NCI-H446 treated with DMSO at 0.1 percent for 48 hours (cell line): ENCODE results near the gene LTBP1.
A peak's percentile ranks its signal among the peaks of the same experiment; 100 is the strongest.
"Not testable (repeated sequence)": the region's sequence is repeated elsewhere in the genome, so short reads cannot be mapped to it uniquely, and the experiment has no call there.

Experiments used
- DNase-seq: peaks from one replicate; lab custom pipeline; 2025; lab: John Stamatoyannopoulos, UW

LTBP1 gene

DNA sequence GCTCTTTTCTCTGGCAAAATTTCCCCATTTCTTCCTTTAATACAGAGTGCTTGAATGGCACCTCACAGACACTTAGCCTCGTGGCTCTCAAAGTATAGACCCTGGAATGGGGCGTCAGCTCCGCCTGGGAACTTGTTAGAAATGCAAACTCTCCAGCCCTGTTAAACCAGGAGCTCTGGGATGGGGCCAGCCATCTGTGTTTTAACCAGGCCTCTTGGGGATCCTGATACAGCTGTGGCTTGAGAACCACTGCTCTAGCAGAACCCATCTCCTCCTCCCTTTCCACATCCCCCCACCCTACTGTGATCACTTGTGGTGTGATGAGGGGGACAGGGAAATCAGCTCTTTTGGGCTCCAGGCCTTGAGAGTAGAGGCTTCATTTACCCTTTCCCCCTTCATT lies 15.9 kb downstream of the LTBP1 start:
- no peak for DNase-seq

DNA sequence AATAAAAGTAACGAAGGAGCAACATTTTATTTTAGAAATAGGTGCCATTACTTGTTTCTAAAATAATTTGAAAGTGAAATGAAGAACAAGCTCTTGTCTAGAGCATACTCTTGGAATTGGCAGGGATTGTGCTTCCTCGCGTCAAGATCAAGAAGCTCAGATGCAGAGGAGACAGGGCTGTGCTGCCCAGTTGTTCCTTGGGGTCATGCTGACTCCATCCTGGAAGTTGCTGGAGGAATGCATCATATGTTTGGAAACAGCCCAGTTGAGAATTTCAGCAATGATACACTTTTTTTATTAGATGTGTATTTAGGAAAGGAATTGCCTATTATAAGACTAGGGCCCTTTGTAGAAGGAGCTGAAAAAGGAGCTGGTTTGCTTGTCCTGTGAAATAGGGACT lies 17.2 kb downstream of the LTBP1 start:
- DNase-seq = no peak

DNA sequence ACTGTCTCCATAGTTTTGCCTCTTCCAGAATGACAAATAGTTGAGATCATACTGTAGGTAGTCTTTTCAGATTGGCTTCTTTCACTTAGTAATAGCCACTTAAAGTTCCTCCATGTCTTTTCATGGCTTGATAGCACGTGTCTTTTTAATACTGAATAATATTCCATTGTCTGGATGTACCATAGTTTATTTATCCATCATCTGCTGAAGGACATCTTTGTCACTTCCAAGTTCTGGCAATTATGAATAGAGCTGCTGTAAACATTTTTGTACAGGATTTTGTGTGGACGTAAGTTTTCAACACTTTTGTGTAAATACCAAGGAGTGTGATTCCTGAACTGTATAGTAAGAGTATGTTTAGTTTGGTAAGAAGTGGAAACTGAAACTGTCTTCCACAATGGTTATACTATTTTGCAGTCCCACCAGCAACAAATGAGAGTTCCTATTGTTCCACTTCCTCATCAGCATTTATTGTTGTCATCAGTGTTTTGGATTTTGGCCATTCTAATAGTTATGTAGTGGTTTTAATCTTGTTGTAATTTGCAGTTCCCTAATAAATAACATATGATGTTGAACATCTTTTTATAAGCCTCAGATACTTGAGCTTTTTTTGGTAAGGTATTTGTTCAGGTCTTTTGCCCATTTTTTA lies 18.9 kb downstream of the LTBP1 start:
- no peak for DNase-seq

DNA sequence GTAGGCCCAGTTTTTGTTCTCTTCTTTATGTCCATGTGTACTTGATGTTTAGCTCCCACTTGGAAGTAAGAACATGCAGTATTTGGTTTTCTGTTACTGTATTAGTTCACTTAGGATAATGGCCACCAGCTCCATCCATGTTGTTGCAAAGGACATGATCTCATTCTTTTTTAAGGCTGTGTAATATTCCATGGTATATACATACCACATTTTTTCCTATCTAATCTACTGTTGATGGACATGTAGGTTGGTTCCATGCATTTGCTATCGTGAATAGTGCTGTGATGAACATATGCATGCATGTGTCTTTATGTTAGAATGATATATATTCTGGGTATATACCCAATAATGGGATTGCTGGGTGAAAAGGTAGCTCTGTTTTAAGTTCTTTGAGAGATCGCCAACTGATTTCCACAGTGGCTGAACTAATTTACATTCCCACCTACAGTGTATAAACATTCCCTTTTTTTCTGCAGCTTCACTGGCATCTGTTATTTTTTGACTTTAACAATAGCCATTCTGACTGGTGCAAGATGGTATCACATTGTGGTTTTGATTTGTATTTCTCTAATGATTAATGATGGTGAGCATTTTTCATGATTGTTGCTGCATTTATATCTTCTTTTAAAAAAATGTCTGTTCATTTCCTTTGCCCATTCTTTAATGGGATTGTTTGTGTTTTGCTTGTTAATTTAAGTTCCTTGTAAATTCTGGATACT lies 22.9 kb downstream of the LTBP1 start:
- no peak for DNase-seq

DNA sequence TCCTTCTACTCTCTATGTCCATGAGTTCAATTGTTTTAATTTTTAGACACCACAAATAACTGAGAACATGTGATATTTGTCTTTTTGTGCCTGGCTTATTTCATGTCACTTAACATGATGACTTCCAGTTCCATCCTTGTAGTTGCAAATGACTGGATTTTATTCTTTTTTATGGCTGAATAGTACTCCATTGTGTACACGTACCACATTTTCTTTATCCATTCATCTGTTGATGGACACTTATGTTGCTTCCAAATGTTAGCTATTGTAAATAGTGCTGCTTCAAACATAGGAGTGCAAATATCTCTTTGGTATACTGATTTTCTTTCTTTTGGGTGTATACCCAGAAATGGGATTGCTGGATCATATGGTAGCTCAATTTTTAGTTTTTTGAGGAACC lies 27.0 kb downstream of the LTBP1 start:
- not testable (repeated sequence) for DNase-seq

DNA sequence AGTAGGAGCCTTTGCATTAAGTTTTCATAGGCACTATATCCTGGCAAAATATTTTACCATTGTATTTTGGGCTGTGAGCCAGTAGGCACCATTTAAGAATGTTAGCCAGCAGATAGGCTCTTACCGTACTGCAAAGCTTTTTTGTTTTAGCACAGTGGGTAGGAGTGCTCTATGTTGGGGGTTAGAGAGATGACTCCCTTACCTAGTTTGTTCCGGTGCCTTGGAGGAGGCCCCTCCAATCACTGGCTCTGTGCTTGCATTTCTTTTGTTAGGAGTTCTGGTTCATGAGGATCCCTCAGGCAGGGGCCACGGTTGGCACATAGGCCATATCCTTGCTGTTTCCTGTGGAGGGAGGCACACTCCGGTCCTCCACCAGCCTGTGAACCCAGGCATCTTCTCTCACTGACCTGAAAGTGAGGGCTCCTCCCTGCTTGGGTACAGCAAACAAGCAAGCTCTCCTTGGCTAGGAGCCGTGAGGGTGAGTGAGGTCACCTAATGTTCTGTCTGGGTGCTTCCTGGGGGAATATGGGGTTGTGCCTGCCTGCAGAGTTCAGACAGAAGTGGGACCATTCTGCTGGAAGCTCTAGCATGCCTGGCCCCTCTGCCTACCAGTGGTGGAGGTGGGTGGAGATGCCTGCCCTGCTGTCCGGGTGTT lies 29.8 kb downstream of the LTBP1 start:
- DNase-seq = no peak

DNA sequence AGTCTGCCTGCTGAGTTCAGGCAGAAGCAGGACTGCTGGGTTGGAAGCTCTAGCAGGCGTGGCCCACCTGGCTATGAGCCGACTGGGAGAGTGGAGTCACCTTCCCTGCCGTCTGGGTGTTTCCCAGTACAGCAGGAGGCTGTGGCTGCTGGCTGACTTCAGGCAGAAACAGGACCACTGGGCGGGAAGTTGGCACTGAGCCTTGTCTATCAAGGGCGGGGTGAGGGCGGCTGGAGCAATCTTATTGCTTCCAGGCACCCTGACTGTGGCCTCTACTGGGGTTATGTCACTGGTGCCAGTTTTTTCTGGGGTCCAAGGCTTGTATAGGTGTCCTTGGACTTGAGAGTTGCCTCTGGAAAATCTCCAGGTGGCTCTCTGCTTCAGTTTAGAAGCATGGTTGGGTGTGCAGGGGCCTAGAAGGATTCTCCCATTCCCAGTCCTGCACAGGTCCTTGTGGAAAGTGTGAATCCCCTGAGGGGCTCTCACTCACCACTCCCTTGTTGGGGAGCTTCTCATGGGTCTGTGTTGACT lies 30.5 kb downstream of the LTBP1 start:
- peak; percentile 4 for DNase-seq

DNA sequence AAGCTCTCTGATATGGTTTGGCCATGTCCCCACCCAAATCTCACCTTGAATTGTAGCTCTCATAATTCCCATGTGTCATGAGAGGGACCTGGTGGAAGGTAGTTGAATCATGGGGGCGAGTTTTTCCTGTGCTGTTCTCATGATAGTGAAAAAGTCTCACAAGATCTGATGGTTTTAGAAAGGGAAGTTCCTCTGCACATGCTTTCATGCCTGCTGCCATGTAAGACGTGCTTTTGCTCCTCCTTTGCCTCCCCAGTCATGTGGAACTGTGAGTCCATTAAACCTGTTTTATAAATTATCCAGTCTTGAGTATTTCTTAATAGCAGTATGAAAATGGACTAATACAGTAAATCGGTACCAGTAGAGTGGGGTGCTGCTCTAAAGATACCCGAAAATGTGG lies 34.9 kb downstream of the LTBP1 start:
- no peak for DNase-seq

DNA sequence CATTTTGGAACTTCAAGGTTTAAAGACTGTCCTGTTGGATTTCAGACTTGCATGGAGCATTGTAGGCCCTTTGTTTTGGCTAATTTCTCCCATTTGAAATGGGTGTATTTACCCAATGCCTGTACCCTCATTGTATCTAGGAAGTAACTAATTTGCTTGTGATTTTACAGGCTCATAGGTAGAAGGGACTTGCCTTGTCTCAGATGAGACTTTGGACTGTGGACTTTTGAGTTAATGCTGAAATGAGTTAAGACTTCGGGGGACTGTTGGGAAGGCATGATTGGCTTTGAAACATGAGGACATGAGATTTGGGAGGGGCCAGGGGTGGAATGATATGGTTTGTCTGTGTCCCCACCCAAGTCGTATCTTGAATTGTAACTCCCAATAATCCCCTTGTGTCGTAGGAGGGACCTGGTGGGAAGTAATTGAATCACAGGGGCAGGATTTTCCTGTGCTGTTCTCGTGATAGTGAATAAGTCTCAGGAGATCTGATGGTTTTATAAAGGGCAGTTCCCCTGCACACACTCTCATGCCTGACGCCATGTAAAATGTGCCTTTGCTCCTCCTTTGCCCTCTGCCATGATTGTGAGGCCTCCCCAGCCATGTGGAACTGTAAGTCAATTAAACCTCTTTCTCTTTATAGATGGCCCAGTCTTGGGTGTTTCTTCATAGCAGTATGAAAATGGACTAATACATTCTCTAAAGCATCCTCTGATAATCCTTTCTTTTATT lies 36.6 kb downstream of the LTBP1 start:
- DNase-seq = not testable (repeated sequence)

DNA sequence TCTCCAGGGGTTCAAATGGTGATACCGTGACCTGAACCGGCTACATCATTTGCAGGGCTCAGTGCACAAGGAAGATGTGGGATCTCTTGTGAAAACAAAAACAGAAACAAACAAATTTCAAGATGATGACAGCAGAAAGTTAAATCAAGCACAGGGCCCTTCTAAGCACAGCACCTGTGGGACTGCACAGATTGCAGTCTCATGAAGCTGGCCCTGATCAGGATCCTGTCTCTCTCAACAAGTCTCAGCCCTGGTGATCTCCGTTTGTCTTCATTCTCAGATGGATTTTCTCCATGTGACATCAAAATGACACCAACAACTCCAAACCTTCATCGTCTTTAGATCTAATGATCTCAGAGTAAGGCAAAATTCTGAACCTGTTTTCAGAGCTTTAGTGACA lies 39.7 kb downstream of the LTBP1 start:
- DNase-seq = no peak

DNA sequence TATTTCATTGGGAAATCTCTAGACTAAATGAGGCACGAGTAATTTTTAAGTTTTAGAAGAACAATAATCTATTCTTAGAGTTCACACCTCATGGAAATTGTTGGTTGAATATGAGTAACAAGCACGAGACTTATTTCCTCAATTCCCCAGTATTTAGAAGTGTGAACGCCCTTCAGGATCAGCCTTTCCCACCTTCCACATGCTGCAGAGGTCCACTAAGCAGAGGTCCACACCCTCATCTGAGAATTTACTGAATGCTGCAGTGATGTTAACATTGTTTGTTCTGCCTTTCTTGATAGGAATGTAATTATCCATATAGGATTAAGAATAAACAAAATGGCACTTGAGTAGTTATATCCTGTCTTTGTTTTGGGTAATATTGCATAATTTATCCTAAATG lies 41.8 kb downstream of the LTBP1 start:
- DNase-seq = no peak

DNA sequence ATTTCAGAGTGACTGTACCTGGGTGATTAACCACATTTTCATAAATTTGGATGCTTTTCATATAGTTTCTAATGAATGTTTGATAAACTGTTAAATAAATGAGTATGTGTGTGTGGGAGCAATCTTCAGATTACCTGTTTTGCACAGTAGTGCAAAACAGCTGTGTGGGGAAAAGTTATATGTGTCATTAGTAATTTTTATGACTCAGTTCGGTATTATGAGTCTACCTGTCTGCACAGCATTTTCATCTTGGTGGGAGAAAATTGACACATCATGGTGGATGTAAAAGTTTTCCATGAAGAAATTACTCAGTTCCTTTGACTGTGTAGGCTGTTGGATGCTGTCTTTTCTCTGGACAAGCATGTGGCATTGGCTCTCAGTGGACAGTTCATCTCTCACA lies 43.8 kb downstream of the LTBP1 start:
- no peak for DNase-seq

DNA sequence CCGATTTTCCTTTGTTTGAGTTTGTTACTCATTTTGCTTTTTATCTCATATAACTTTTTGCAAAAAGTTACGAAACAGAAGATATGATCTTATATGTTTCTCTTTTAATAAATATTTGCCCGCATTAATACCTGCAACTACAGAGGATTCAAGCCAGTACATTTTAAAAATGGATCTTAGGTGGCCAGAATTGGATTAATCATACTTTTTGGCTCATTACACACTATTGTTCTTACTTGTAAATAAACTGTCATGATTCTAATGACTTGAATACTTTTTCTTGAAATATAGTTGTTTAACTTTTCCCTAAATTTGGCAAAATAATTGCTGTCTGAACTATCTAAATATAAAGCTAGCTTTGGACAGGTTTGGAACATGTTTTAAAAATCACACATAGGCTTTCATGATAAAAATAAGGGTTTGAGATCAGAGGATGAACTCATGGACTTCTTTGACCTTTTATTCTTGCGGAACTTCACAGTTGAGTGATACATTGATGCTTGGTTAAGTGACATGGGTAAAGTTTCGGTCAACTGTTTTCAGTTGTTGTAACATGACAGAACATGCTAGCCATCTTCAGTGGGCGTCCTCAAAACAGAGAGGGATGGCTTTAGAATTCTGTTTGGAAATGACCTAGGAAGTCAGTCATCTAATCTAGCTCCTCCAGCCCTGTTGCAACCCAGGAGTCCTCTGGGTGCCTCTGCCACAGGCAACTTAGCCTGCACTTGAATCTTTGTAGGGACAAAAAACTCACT lies 44.5 kb downstream of the LTBP1 start:
- no peak for DNase-seq

DNA sequence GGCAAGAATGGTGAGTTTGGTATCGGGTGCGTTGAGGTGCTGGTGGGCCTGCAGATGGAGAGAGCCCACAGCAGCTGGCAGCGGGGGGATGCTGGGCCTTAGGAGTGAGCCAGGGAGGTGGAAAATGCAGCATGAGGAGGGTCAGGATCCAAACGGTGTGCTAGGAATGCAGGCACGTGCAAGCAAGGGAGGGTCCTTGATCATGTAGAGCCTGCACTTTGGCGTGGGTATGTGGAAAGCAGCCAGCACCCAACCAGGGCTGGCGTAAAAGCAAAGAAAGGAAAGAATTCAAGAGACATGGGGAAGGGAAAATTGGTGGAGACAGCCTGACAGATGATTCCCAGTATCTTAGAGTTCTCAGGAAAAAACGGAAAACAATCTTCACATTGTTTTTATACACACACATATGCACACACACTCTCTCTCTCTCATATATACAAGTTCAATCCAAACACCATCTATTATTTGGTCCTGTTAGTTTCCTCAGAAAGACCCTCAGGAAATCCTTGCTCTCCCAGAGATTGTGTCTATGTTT lies 46.3 kb downstream of the LTBP1 start:
- no peak for DNase-seq

DNA sequence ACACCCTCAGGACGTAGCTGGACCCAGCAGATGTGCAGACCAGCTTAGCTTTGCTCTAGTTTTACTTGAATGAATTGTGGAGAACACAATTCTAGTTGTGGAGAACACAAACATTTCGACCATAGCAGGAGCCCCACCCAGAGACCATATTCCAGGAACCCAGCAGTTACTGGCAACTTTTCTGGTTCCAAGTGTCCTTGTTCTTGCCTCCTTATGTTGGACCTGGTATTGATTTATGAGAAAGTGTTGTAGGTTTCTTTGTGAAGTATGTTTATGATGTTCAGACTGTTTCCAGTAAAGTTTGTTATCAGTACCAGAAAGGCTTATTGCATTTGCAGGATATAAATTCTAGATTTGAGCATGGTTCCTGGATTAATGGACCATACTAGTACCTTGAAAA lies 51.0 kb downstream of the LTBP1 start:
- no peak for DNase-seq

DNA sequence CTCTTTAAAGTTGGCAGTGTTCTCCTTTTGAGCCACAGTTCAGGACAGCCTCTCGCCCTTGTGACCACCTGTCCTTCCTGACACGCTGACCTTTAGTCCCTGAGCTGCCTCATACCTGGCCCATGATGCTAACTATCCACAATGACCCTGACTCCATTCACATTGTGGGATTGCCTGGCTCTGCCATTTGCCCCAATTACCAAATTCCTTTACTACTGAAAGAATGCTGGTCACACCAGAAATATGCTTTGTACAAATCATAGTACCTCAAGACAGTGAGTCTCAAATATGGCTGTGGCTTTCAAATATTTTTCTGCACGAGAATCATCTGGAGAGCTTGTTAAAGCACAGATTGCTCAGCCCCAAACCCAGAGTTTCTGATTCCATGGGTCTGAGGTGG lies 54.2 kb downstream of the LTBP1 start:
- DNase-seq = no peak

DNA sequence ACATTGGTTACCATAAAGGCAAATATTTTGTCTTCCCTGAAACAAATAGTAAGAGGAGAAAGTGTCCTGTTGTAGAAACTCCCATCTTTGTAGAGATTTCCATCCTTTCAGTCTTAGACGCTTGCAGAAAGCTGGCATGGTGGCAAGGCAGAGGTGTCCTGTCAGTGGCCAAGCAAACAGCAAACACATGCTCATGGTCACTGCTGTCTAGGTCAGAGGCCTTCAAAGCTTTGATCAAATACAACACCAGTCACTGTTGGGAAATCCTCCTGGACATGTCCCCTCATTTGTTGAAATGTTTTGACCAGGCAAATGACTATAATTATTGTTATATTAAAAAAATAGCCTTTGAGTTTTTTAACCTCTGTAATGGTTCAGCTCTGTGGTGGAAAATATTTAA lies 55.1 kb downstream of the LTBP1 start:
- DNase-seq = no peak

DNA sequence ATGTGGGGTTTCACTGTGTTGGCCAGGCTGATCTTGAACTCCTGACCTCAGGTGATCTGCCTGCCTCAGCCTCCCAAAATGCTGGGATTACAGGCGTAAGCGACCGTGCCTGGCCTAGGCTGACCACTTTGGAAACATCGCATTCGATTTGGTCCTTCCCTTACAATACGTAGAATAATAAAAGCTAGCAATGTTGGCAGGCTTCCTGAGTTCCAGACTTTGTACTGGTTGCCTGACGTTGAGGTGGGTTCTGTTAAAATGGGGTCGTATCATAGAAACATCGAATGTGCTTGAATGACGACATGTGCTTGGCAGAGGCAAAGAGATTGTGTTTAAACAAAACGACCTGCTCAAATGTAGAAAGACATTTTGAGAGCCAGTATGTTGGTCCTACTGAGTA lies 56.1 kb downstream of the LTBP1 start:
- DNase-seq = no peak

DNA sequence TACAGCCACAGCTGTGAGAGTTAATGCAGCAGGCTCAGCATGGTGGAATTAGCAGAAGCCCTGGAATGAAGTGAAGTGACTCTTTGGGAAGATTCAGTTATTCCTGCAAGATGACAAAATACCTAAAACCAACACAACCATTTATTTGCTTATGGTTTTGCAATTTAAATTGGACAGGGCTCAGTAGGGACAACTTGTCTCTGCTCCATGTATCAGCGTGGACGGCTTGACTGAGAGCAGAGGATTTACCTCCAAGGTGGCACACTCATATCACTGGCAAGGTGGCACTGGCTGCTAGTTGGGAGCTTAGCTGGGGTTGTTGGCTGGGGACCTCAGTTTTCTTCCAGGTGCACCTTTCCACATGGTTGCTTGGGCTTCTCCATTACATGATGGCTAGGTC lies 58.3 kb downstream of the LTBP1 start:
- no peak for DNase-seq

DNA sequence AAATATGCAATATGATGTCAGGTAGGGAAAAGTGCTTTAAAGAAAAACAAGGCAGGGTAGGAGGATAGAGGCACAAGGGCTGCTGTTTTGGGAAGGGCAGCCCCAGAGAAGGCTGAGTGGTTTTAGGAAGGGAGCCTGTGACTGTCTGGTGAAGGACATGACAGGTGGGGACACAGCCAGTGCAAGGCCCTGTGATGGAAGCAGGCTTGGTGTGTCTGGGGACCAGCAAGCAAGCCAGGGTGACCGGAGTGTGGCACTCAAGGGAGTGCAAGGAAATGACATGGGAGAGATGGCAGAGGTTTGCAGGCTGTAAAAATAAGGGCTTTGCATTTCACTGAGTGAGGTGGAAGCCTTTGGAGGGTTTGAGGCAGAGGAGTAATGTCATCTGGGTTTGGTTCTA lies 62.0 kb downstream of the LTBP1 start:
- DNase-seq = no peak

DNA sequence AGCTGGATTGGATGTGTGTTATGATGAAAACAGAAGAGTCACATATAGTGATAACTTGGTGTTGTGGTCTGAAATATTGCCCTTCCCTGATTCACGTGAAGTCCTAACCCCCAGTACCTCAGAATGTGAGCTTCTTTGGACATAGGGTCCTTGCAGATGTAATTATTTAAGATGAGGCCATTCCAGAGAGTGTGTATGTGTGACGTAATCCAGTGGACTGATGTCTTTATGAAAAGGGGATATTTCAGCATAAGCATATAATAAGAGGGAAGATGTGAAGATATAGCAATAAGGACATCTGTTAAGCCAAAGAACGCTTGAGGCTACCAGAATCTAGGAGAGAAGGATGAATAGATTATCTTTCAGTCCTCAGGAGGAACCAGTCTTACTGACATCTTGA lies 62.5 kb downstream of the LTBP1 start:
- no peak for DNase-seq

DNA sequence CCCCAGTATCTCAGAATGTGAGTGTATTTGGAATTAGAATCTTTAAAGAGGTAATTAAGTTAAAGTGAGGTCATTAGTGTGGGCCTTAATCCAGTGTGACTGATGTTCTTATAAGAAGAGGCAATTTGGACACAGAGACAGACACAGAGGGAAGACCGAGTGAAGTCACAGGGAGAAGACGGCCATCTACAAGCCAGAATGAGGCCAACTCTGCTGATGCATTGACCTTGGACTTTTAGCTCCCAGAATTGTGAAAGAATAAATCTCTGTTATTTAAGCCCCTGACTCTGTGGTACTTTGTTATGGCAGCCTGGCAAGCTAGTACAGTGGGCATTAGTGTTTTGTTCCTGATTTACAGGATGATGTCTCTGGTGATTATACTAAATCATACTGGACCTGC lies 64.6 kb downstream of the LTBP1 start:
- DNase-seq = no peak
